T-helper 1 cell treated with Interleukin-12 subunit alpha and Interleukin-12 subunit beta and Interleukin-4 antibody, amounts not matched to agents 30 μg/mL and 1 μg/mL, for 36 hours (primary cell): ENCODE measurements around the gene SEZ6L2.
"Not testable (repeated sequence)": the region's sequence is repeated elsewhere in the genome, so short reads cannot be mapped to it uniquely, and the experiment has no call there.

Experiments
- H3K27ac Mint-ChIP-seq: one replicate; pipeline ENCODE4 v1.8.0; 2021; ENCODE audit warnings: mild to moderate bottlenecking, mixed read lengths
- H3K27me3 Mint-ChIP-seq: one replicate; pipeline ENCODE4 v1.8.0; 2021; ENCODE audit warnings: low read depth, mixed read lengths
- H3K36me3 Mint-ChIP-seq: one replicate; pipeline ENCODE4 v1.8.0; 2021; ENCODE audit warnings: low read depth, mixed read lengths
- H3K4me1 Mint-ChIP-seq: one replicate; pipeline ENCODE4 v1.8.0; 2021; ENCODE audit warnings: low read depth, mixed read lengths
- H3K4me3 Mint-ChIP-seq: one replicate; pipeline ENCODE4 v1.8.0; 2021; ENCODE audit warnings: mild to moderate bottlenecking, moderate library complexity, mixed read lengths
- H3K9me3 Mint-ChIP-seq: one replicate; pipeline ENCODE4 v1.8.0; 2021; ENCODE audit warnings: mixed read lengths

Gene SEZ6L2

GRCh38 chr16:29920288-29921033, 21.1 kb upstream of the SEZ6L2 start:
- Mint-ChIP-seq H3K27me3 (no peaks in the 10 kb centered on the region), H3K4me3 (no peak overlapping the region), H3K36me3 (peaks cover 25% of the 10 kb centered on the region), H3K27ac (no peak overlapping the region), H3K4me1 (peaks cover 22% of the 10 kb centered on the region), H3K9me3 (no peaks in the 10 kb centered on the region)

- Mint-ChIP-seq H3K4me1 (peaks cover 8% of the 10 kb centered on the region), H3K27me3 (no peaks in the 10 kb centered on the region), H3K9me3 (no peaks in the 10 kb centered on the region), H3K4me3 (no peak overlapping the region), H3K27ac (no peak overlapping the region), H3K36me3 (peaks cover 35% of the 10 kb centered on the region)
Observed at GRCh38 chr16:29916979-29917378, 17.6 kb upstream of the SEZ6L2 start.

DNA sequence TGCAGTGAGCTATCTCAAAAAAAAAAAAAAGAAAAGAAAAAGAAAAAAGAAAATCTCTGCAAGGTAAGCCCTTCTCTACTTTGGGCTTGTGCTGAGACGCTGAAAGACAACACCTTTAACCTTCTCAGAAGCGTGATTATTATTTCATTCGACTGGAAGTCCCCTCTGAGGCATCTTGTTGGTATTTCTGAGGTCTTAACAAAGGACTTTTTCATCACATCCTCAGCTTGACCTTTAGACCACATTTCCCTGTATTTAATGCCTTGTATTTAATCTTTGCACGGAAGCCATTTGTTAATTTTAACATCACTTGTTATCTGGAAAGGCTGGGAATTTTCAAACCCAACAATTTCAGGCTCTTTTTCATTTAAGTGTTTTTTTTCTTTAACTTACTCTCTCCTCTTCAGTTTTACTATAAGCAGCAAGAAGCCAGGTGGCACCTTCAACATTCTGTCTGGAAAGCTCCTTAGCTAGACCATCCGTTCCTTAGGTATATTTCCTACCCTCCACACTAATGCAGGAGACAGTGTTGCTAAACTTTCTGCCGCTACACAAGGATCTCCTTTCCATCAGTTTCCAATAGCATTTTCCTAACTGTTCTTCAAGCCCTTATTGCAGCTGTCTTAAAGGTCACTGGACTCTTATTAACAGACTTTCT, 16.4 kb upstream of the SEZ6L2 start:
- Mint-ChIP-seq H3K27ac (no peak overlapping the region), H3K4me3 (no peak overlapping the region), H3K4me1 (peaks cover 4% of the 10 kb centered on the region), H3K9me3 (no peaks in the 10 kb centered on the region), H3K27me3 (no peaks in the 10 kb centered on the region), H3K36me3 (peaks cover 28% of the 10 kb centered on the region)

GRCh38 chr16:29913514-29913913, 14.2 kb upstream of the SEZ6L2 start:
- no peak overlapping the region for H3K27ac Mint-ChIP-seq
- peaks cover 2% of the 10 kb centered on the region for H3K4me1 Mint-ChIP-seq
- no peaks in the 10 kb centered on the region for H3K27me3 Mint-ChIP-seq
- H3K4me3 Mint-ChIP-seq, result no peak overlapping the region
- H3K36me3 Mint-ChIP-seq, result peaks cover 25% of the 10 kb centered on the region
- no peaks in the 10 kb centered on the region for H3K9me3 Mint-ChIP-seq

GRCh38 chr16:29912087-29912486, 12.7 kb upstream of the SEZ6L2 start:
- Mint-ChIP-seq H3K9me3 (no peaks in the 10 kb centered on the region), H3K27me3 (no peaks in the 10 kb centered on the region), H3K4me1 (peaks cover 2% of the 10 kb centered on the region), H3K4me3 (no peak overlapping the region), H3K36me3 (peaks cover 26% of the 10 kb centered on the region), H3K27ac (no peak overlapping the region)

- Mint-ChIP-seq H3K4me3 (no peak overlapping the region), H3K27me3 (no peaks in the 10 kb centered on the region), H3K27ac (no peak overlapping the region), H3K4me1 (peaks cover 2% of the 10 kb centered on the region), H3K36me3 (peaks cover 21% of the 10 kb centered on the region), H3K9me3 (no peaks in the 10 kb centered on the region)
Observed at GRCh38 chr16:29911676-29912010, 12.3 kb upstream of the SEZ6L2 start.

DNA sequence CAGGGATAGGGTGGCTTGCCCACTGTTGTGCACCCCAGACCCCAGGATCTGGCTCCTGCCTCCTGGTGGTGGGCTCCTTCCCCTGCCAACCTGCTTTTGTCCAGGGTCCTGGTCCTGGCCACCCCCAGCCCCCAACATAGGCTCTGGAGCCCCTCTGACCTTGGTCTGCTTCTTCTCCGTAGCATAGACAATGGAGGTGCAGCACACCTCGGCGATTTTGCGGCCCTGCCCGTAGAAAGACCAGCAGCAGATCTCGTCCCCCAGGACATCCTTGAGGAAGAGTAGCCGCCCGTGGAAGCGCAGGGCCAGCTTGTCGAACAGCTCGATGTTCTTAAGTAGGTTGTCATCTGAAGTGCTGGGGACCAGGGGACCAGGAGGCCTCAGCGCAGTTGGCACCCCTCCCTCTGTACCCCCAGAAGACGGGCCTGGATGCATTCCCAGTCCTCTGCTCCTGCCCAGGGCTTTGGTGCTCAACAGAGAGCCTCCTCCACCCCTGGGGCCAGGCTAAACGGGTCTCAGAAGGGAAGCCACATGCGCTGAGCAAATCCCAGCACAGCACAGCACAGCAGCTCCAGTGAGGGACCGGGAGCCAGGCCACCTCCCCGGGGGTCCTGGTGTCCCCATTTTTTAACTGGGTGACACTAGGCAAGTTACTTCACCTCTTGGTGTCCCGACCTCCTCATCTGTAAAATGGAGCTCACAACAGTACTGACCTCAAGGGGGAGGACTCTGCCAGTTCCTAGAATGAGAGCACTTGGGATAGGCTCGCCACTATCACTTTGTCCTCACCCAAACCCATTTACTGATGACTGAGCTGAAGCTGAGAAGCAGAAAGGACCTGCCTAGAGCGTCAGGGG, 11.7 kb upstream of the SEZ6L2 start:
- peaks cover 2% of the 10 kb centered on the region for H3K4me1 Mint-ChIP-seq
- no peaks in the 10 kb centered on the region for H3K27me3 Mint-ChIP-seq
- H3K27ac Mint-ChIP-seq, result no peak overlapping the region
- peaks cover 18% of the 10 kb centered on the region for H3K36me3 Mint-ChIP-seq
- H3K9me3 Mint-ChIP-seq, result no peaks in the 10 kb centered on the region
- H3K4me3 Mint-ChIP-seq, result no peak overlapping the region

- H3K36me3 Mint-ChIP-seq, result peaks cover 18% of the 10 kb centered on the region
Observed at GRCh38 chr16:29909851-29910250, 10.5 kb upstream of the SEZ6L2 start.

DNA sequence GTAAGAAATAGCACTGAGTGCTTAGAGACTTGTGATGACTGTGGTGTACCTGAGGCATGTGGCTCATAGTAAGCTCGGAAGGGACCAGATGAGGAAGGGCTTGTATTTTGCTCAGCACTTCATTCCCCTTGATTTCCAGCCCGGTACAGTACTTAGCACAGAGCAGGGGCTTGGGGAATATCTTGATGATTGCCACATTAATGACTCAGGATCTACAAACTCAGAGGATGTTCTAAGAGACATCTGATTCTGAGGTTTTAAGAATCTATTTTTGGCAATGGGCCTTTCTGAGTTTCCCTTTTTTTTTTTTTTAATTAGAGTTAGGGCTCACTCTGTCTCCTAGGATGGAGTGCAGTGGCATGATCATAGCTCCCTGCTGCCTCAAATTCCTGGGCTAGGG, 10.0 kb upstream of the SEZ6L2 start:
- H3K27ac Mint-ChIP-seq, result no peak overlapping the region

More at GRCh38 chr16:29909851-29910250, 10.5 kb upstream of the SEZ6L2 start:
- H3K27me3 Mint-ChIP-seq, H3K4me3 Mint-ChIP-seq, H3K27ac Mint-ChIP-seq, H3K4me1 Mint-ChIP-seq, H3K9me3 Mint-ChIP-seq: not testable (repeated sequence)

GRCh38 chr16:29908719-29909220, 9.4 kb upstream of the SEZ6L2 start:
- Mint-ChIP-seq H3K27ac (no peak overlapping the region), H3K36me3 (peaks cover 14% of the 10 kb centered on the region)

More for the DNA sequence above, 10.0 kb upstream of the SEZ6L2 start:
- Mint-ChIP-seq H3K27me3 (no peaks in the 10 kb centered on the region), H3K4me3 (no peak overlapping the region), H3K4me1 (peaks cover 2% of the 10 kb centered on the region), H3K36me3 (peaks cover 18% of the 10 kb centered on the region), H3K9me3 (no peaks in the 10 kb centered on the region)

GRCh38 chr16:29907973-29908372, 8.6 kb upstream of the SEZ6L2 start:
- Mint-ChIP-seq H3K27me3 (no peaks in the 10 kb centered on the region), H3K27ac (no peak overlapping the region), H3K4me1 (peaks cover 6% of the 10 kb centered on the region), H3K36me3 (peaks cover 7% of the 10 kb centered on the region), H3K9me3 (no peaks in the 10 kb centered on the region), H3K4me3 (no peak overlapping the region)

More at GRCh38 chr16:29908719-29909220, 9.4 kb upstream of the SEZ6L2 start:
- H3K27me3 Mint-ChIP-seq, result no peaks in the 10 kb centered on the region
- H3K4me3 Mint-ChIP-seq, result no peak overlapping the region
- H3K4me1 Mint-ChIP-seq, result peaks cover 2% of the 10 kb centered on the region
- H3K9me3 Mint-ChIP-seq, result no peaks in the 10 kb centered on the region

- Mint-ChIP-seq H3K27me3 (no peaks in the 10 kb centered on the region), H3K4me3 (no peak overlapping the region), H3K4me1 (peaks cover 4% of the 10 kb centered on the region), H3K27ac (no peak overlapping the region), H3K36me3 (peaks cover 4% of the 10 kb centered on the region), H3K9me3 (no peaks in the 10 kb centered on the region)
Observed at GRCh38 chr16:29906520-29907244, 7.3 kb upstream of the SEZ6L2 start.

GRCh38 chr16:29905668-29906067, 6.3 kb upstream of the SEZ6L2 start:
- Mint-ChIP-seq H3K36me3 (peaks cover 4% of the 10 kb centered on the region), H3K4me1 (peaks cover 6% of the 10 kb centered on the region)

GRCh38 chr16:29904947-29905346, 5.6 kb upstream of the SEZ6L2 start:
- Mint-ChIP-seq H3K36me3 (peaks cover 4% of the 10 kb centered on the region), H3K27ac (no peak overlapping the region), H3K9me3 (no peaks in the 10 kb centered on the region), H3K4me1 (peaks cover 9% of the 10 kb centered on the region), H3K27me3 (peaks cover 5% of the 10 kb centered on the region), H3K4me3 (no peak overlapping the region)

More at GRCh38 chr16:29905668-29906067, 6.3 kb upstream of the SEZ6L2 start:
- Mint-ChIP-seq H3K27ac (no peak overlapping the region), H3K27me3 (peaks cover 2% of the 10 kb centered on the region), H3K4me3 (no peak overlapping the region), H3K9me3 (no peaks in the 10 kb centered on the region)
